GM21717 (cell line): ENCODE data around the gene HOXA3.

ENCODE experiments used
- ATAC-seq: cut with Tn5 transposase; IDR thresholded peaks from one replicate; pipeline ENCODE4 v1.9.1; 2021; ENCODE audit warnings: mild to moderate bottlenecking, moderate library complexity; ENCODE audit not compliant: unreplicated experiment

The HOXA3 gene

DNA sequence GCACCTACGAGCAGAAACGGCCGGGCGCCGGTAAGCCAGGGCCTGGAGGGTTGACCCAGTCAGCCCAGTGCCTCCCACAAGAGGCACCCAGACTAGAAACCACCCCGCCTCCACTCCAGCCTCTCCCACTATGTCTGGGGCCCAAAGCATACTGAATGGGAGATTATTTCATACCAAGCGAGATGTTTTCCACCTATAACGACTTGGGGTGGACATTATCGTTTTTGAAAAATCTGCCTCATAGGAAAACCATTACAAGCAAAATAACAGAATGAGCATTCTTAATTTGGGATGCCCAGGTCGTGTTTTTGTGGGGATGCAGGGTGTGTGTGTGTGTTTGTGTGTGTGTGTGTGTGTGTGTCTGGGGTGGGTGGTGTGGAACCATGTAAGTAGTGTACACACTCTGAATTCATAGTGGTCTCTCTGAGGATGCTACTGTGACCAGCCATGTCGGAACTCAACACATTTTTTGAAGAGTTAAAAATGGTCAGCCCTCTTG, 6.4 kb downstream of the HOXA3 start:
- ATAC-seq, result no peak

DNA sequence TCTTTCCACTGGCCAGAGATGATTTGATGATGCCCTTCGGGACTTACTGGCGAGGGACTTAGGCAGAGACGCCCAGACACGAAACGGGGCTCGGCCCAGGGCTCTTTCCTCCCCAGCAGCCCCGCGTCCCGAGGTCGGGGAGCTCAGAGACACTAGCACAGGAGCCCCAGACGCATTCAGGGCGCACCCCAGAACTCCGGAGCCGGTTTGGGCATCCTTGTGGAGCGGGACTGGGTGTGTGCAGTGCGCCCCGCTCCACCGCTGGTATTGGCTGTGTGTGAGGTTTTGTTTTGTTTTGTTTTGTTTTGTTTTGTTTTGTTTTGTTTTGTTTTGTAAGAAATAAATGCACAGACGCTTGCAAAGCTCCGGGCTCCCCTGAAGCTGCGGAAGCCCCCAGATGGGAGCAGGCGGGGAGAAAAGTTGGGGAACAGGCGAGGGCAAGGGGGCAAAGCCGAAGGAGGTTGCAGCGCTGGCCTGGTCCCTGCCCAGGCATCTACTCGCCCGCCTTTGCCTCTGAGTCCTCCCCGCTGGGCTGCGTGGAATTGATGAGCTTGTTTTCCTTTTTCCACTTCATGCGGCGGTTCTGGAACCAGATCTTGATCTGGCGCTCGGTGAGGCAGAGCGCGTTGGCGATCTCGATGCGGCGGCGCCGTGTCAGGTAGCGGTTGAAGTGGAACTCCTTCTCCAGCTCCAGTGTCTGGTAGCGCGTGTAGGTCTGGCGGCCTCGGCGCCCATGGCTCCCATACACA, 7.0 kb downstream of the HOXA3 start:
- ATAC-seq, result no peak

DNA sequence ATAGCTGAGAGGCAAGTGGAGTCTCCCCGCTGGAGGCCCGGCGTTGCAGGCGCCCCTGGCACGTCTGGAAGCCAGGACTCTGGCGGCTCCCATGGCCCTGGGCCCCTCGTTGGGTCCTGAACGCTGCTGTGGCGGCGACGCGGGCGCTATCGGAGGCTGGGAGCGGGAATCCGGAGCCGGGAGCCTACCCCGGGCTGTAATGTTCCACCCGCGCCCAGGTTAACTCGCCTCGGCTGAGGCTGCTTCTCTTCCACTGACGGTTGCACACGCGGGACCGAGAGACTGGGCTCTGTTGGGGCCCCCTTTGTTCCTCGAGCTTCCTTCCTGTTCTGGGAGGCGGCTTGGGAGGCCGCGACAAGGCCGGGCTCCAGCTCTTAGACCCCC, 7.6 kb downstream of the HOXA3 start:
- ATAC-seq, result no peak

DNA sequence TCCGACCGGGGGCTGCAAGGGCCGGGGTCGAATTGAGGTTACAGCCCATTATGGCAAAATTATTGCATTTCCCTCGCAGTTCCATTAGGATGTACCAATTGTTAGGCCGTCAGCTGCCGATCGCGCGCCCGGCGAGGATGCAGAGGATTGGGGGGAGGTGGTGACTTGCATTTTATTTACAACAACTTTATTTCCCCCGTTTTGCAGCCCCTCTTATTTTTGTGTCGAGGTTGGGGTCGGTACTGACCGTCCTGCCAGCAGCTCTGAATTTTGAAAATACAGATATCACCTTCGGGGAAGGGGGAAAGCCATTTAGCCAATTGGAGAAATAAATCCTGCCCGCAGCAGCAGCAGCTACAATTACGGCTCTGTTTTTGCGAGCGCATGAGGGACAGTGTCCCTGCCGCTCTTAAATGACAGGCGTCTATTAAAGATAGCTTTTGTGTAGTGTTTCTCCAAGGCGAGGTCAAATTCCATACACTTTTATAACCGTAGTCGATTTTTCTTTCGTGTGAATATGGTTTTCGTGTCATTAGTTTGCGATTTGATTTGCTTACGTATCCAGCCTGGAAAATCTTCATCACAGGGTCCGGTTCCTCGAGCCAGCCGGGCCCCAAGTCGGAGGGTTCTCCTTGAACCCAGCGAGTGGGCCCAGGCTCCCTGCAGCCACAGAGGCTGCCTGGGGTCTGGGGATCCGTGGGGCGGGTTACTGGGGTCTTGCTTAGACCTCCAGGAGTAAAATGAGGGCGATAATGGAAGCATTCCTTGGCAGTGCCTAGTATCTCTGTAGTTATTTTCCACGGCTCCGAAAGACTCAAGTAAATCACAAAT, 8.2 kb downstream of the HOXA3 start:
- no peak for ATAC-seq

DNA sequence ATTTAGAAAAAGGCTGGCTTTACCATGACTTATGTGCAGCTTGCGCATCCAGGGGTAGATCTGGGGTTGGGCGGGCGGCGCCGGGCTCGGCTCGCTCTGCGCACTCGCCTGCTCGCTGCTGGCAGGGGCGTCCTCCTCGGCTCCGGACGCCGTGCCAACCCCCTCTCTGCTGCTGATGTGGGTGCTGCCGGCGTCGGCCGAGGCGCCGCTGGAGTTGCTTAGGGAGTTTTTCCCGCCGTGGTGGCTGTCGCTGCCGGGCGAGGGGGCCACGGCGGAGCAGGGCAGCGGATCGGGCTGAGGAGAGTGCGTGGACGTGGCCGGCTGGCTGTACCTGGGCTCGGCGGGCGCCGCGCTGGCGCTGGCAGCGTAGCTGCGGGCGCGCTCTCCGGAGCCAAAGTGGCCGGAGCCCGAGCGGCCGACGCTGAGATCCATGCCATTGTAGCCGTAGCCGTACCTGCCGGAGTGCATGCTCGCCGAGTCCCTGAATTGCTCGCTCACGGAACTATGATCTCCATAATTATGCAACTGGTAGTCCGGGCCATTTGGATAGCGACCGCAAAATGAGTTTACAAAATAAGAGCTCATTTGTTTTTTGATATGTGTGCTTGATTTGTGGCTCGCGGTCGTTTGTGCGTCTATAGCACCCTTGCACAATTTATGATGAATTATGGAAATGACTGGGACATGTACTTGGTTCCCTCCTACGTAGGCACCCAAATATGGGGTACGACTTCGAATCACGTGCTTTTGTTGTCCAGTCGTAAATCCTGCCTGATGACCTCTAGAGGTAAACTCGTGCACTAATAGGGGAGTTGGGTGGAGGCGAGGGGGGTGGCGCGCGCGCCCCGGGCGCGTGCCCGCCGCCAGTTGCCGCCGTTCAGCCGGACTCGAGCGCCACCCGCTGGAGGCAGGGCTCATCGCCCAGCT, 9.1 kb downstream of the HOXA3 start, which contains the start of gene HOXA5:
Gene HOXA5, minus strand, starts transcription at position 659 of the 927 bp plus-strand sequence. Its CDS starts 74 bp downstream, at position 585.
- no peak for ATAC-seq

DNA sequence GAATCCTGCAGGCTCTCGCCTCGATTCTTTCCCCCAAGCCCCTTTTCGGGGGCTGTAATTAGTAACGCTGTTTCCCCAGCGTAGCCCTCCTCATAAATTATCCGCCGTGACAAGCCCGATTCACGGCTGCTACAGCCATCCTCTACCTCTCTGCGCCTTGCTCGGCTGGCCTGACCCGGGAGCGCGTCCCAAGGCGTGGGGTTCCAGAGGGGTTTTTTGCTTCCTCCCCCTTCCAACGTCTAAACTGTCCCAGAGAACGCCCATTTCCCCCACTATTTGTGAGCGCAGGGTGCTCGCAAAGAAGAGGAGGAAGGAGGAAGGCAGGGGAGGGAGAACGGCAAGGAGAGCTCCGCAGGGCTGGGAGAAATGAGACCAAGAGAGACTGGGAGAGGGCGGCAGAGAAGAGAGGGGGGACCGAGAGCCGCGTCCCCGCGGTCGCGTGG, 9.8 kb downstream of the HOXA3 start:
- no peak for ATAC-seq

DNA sequence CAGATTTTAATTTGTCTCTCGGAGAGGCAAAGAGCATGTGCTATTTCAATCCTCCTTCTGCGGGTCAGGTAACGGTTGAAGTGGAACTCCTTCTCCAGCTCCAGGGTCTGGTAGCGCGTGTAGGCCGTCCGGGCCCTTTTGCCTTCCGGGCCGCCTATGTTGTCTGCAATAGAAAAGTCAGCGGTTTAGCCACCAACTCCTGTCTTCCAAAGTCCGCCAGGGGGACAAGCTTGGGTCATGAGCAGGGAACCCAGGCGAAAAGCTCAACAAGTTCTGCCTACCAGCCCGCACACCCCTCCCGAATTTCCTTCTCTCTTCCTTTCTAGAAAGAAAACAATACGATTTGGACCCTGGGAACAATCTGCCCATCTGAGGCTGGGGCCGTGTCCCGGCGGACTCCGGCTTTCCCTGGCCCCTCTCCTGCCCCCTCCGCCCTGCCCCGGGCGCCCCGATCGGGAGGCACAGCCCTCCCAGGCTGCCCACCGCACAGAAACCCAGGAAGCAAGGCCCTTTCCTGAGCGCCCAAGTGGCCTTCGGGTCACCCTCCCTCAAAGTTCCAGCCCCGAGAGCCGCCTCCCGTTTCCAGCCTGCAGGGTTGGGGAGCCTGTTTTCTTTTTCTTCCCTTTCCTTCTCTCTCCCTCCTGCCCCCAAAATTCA, 10.3 kb downstream of the HOXA3 start:
- no peak for ATAC-seq

DNA sequence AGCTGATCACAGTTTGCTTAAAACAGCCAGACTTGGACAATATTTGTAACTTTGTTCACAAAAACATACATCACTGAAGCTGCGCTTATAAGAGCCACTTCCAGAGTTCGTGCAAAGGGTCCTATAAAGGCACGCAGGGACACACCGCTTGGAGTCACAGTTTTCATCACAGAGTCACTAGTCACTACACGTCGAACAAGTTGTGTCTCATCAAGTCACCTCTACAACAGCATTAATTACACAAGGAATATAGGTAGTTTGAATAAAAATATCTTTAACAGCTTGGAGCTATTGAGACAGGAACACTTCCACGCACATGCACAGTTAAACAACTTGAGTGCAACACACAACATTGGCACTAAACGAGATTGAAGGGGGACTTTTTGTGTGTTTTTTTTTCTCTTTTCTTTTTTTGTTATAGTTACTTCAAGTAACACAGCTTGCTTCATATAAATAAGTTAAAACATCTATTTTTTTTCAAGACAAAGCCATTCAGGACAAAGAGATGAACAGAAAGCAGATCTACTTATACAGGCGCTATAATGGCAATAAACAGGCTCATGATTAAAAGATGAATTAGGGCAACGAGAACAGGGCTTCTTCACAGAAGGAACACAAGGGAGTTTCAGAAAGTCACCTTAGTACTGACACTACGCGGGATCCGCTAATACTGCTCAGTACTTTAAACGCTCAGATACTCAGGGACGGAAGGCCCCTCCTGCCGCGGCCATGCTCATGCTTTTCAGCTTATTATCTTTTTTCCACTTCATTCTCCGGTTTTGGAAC, 11.1 kb downstream of the HOXA3 start:
- no peak for ATAC-seq

DNA sequence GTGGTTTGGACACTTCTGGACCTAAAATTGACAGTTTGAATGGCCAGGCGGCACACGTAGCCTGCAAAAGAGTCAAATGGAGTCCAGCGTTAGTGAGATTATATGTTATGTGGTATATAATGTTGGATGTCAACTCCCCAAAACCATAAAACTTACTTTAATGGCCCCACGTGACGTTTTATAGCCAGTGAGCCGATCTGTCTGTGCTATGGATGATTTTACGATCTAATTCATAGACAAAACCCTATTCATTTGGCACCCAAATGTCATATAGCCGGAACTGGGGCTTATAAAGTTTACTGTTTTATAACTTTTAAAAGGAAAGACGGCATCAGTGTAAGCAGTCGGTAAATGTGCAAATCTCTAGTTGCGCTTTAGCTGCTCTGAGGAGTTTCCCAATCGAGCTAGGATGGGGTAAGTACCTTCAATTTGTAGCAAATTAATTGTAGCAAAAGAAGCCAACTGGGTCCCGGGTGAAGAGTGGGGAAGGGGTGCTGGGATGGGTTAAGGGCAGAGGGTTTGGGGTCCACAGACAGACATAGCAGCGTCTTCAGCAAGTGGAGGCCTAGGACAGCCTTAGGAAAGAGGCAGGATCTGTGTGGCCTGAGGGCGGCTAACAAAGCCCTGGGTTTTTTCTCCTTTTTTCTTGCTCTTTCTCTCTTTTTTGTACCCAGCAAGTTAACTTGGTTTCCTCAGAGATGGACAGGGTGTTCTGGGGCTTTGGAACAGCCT, 12.1 kb downstream of the HOXA3 start:
- no peak for ATAC-seq

DNA sequence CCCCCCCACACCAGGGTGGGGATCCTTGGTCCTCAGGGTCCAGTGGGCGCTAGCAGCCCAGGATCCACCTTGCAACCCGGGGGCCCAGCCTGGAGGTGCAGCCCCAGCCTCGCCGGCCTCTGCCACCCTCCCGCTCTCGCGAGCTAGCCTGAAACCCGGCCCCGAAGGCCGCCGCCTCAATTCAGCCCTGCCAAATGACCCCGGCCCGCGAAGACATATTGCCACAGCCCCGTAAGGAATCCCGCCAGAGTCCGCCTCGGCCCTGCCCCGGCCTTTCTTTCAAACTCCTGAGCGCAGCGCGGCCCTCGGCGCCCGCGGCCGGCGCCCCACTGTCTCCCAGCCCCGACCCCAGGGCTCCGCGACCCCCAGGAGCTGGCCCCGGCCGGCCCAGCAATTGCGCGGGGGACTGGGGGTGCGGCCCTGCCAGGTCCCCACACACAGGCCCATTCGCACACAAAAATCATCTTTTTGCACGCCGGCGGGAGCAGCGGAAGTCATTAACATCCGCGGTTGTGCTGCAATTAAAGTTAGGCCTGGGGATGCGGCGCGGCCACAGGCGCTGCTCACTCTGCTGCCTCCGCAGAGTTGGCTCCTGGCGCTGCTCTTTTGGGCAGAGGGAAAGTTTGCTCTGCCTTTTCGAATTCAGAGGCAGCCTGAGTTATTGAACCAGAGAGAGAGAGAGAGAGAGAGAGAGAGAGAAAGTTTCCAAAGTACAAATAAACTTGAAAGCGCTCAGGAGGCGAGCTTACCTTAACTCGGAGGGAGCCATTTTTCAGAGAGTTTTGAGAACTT, 12.9 kb downstream of the HOXA3 start:
- ATAC-seq, result no peak

DNA sequence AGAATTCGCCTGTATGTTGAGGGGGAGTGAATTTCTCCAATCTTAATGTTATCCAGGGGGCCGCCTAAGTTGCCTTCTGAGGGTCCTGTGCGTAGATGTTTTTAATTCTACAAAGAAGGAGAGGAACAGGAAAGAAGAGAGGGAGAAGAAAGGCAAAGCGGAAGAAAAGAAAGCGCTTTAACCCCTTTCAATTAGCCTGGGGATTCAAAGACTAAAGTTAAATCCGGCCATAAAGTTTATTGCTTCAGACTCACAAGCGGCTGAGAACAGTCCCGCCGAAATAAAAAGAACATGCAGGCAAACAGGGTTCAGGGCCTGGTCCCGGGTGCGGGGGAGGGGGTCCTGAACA, 13.4 kb downstream of the HOXA3 start:
- ATAC-seq, result no peak

DNA sequence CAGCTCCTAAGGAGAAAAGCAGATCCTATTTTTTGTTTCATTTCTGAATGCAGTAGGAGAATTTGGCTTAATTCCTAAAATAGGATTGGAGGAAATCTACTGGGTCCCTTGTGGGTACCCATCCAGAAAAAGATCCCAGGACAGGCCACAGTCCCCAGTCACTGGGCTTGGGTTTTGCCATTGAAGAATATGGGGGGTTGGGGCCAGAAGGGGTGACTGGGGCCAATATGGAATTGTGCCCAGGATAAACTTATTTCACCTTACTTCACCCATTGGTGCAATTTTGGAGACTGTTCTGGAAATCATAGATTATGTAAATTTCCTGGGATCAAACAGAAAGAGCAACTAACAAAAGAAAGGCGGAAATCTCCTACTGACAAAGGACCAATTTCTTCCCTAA, 13.9 kb downstream of the HOXA3 start:
- no peak for ATAC-seq

DNA sequence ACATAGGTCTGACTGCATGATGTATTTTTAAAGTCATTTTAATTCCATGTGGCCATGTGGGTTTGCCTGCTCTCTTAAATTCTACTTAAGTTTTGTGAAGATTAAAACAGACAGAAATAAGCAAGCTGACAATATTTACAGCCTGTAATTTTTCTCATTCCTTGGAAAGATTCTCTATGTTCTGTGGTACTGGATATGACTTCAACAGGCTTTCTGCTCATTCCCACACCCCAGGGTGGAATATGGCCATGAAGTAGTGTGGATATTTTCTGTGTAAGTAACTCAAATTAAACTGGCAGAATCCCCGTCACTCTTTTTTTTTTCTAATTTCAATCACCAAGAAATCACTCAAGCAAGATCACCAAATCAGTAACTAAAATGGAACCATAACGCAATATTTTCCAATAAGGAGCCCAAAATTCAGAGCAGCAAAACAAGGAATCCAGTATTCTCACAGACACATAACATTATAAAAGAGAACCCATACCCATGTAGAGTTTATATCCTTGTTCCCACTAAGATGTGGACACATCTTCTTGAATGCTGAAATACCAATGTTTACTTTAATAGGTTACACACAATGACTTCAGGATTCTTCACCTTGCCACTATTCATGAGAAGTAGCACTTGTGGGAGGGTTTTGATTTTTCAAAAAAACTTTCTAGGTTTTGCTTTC, 14.6 kb downstream of the HOXA3 start:
- no peak for ATAC-seq

DNA sequence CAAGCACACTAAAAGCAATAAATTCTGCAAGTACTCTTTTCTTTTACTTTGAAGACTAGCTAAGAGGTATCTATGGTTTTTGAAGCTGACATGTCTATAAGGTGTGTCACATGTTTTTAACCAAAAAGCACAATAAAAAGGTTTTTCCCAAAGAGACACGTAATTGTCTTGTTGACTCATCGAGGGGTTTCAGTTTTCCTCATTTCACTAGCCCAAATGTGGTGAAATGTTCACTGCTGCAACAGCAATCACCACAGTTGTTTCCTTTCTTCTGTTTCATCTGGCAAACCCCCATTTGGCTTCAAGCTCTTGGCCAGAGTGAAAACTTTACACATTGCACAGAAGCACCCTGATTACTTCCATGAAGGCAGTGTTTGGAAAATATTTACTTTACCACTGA, 18.0 kb downstream of the HOXA3 start:
- no peak for ATAC-seq

DNA sequence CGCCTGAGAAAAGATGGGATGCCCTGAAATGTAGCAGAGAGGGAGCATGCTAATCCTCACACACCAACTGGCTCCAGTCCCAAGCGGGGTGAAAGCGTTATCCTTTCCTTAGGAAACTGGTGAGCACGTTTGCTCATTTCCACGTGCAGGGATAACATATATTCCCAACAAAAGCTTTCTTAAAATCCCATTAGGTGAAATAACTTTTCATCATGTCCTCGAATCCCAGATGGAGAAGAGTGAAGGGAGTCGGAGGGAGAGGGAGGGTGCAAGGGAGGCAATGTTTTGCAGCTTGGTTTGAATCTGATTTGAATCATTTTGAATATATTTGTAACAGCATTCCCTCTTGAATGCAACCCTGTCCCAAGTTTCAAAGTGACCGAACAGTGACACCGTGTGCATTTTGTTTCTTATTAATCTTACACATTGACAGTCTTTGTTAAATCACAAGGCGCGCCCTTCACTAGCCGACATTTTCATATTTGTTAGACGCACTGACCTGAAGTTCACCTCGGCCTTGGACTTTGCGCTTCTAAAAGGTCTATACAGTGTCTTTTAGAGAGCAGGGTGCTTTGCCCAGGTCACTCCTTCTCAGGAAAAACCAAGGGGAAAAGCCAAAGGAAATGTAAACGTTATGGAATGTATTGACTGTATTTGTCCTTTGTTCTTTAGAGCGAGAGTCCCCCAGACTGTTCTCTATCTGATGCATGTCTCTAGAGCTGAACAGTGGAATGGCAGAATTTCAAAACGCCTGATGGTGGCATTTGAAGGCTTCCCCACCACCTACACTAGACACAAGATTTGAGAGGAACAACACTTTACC, 18.8 kb downstream of the HOXA3 start:
- ATAC-seq, result no peak

DNA sequence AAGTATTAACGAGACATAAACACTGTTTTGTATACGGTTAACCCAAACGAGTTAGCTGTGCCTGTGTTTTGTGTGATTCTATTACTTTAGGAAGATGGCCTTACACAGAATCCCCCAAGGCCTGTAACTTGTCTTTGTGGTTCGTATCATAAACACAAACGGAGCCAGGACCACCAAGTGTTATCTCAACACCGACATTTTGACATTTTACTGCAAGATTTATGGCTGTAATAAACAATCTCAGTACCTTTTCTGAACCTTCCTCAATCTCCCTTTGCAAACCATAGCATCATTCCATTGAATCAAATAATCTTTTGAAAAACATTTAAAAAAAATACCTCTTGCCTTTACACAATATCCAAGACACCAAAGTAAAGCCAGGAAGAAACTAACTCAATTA, 19.4 kb downstream of the HOXA3 start:
- ATAC-seq, result no peak

DNA sequence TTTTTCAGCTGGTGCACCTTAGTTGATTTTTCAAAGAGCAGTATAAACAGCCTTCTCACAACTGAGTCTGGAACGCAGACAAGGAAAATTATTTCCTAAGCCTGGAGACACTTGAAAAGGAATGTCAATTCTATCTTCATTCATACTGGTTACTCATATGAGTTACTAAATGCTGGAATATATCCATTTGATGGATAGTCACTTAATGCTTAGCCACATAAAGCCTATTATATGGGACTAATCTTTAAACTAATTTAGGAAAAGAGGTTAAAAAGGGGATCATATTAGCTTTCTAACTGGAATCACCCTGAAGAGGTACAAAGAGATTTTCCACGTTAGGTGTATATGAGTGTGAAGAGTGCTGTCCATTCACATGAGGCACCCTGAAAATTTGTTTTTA, 20.2 kb downstream of the HOXA3 start:
- ATAC-seq, result no peak
